DOHH2 (cell line): Measurements from ENCODE around the gene ELFN1.

ENCODE experiments used
- H3F3A ChIP-seq: fragments of 200-600 bp; sonication (generic), shearing (Covaris generic); 2 replicates; pipeline ENCODE4 v1.6.0; 2016; ENCODE audit warnings: antibody characterized with exemption, mild to moderate bottlenecking; ENCODE audit not compliant: control insufficient read depth, insufficient read depth
- H3K27ac ChIP-seq: fragments of 200-600 bp; sonication (generic); 2 replicates; pipeline ENCODE4 v1.5.1; 2014; ENCODE audit warnings: low read depth, mild to moderate bottlenecking, low read length, moderate library complexity
- H3K27me3 ChIP-seq: fragments of 200-600 bp; sonication (generic); 2 replicates; pipeline ENCODE4 v1.6.1; 2014; ENCODE audit warnings: mild to moderate bottlenecking, low read length, mixed read lengths; ENCODE audit not compliant: control insufficient read depth
- H3K36me3 ChIP-seq: fragments of 200-600 bp; sonication (generic); 2 replicates; pipeline ENCODE4 v1.6.1; 2014; ENCODE audit warnings: mild to moderate bottlenecking, low read length, moderate library complexity, mixed read lengths; ENCODE audit not compliant: control insufficient read depth
- H3K4me1 ChIP-seq: fragments of 200-600 bp; sonication (generic); 2 replicates; pipeline ENCODE4 v1.6.1; 2014; ENCODE audit warnings: mild to moderate bottlenecking, low read length, mixed read lengths; ENCODE audit not compliant: control insufficient read depth
- H3K4me2 ChIP-seq: fragments of 200-600 bp; sonication (generic); 2 replicates; pipeline ENCODE4 v1.6.0; 2014; ENCODE audit warnings: mild to moderate bottlenecking, low read length, moderate library complexity
- H3K4me3 ChIP-seq: fragments of 200-600 bp; sonication (generic); 2 replicates; pipeline ENCODE4 v1.5.1; 2014; ENCODE audit warnings: mild to moderate bottlenecking, low read length, mixed read lengths
- H3K79me2 ChIP-seq: fragments of 200-600 bp; sonication (generic); 2 replicates; pipeline ENCODE4 v1.6.1; 2014; ENCODE audit warnings: mild to moderate bottlenecking, low read length, mixed read lengths; ENCODE audit not compliant: control insufficient read depth
- H3K9me2 ChIP-seq: fragments of 200-600 bp; sonication (generic); replicated peaks from 2 replicates; pipeline ENCODE4 v1.6.1; 2014; ENCODE audit warnings: mild to moderate bottlenecking, low read length, mixed read lengths; ENCODE audit not compliant: control insufficient read depth
- H3K9me3 ChIP-seq: fragments of 200-600 bp; sonication (generic); 2 replicates; pipeline ENCODE4 v1.6.1; 2014; ENCODE audit warnings: antibody characterized with exemption, low read length, mixed read lengths; ENCODE audit not compliant: control insufficient read depth, insufficient read depth
- H4K20me1 ChIP-seq: fragments of 200-600 bp; sonication (generic); 2 replicates; pipeline ENCODE4 v1.6.0; 2014; ENCODE audit warnings: low read depth, mild to moderate bottlenecking, antibody characterized with exemption, low read length, moderate library complexity; ENCODE audit not compliant: control insufficient read depth, insufficient read depth
- EZH2phosphoT487 ChIP-seq: fragments of 200-600 bp; sonication (generic); IDR thresholded peaks from 2 replicates; pipeline ENCODE4 v1.6.1; 2017; ENCODE audit warnings: borderline replicate concordance, mild to moderate bottlenecking, antibody characterized with exemption, low read length, moderate library complexity, mixed read lengths
- TF ChIP-seq, protein P1 (sequence below): fragments of 200-600 bp; sonication (generic); IDR thresholded peaks from one replicate; pipeline ENCODE4 v1.5.1; 2014; ENCODE audit warnings: antibody characterized with exemption, mild to moderate bottlenecking, low read depth, low read length; ENCODE audit not compliant: poor library complexity, severe bottlenecking

ELFN1 gene

GRCh38 chr7:1654738-1655475 is 15.2 kb upstream of the ELFN1 start:
- H3K4me1 ChIP-seq: no peaks in the 10 kb centered on the region
- H3K4me3 ChIP-seq: no peak overlapping the region
- H3F3A ChIP-seq: no peaks in the 10 kb centered on the region
- H3K79me2 ChIP-seq: no peaks in the 10 kb centered on the region
- H3K36me3 ChIP-seq: no peaks in the 10 kb centered on the region
- H3K4me2 ChIP-seq: no peak overlapping the region
- no peaks in the 10 kb centered on the region for H3K9me3 ChIP-seq
- H3K27ac ChIP-seq: no peak overlapping the region
- H3K9me2 ChIP-seq: no peaks in the 10 kb centered on the region
- peaks cover 3% of the 10 kb centered on the region; the same call in 1 of the 2 replicates for H3K27me3 ChIP-seq
- no peaks in the 10 kb centered on the region for H4K20me1 ChIP-seq
- no peak for TF ChIP-seq EZH2phosphoT487
- TF ChIP-seq, protein P1, sequence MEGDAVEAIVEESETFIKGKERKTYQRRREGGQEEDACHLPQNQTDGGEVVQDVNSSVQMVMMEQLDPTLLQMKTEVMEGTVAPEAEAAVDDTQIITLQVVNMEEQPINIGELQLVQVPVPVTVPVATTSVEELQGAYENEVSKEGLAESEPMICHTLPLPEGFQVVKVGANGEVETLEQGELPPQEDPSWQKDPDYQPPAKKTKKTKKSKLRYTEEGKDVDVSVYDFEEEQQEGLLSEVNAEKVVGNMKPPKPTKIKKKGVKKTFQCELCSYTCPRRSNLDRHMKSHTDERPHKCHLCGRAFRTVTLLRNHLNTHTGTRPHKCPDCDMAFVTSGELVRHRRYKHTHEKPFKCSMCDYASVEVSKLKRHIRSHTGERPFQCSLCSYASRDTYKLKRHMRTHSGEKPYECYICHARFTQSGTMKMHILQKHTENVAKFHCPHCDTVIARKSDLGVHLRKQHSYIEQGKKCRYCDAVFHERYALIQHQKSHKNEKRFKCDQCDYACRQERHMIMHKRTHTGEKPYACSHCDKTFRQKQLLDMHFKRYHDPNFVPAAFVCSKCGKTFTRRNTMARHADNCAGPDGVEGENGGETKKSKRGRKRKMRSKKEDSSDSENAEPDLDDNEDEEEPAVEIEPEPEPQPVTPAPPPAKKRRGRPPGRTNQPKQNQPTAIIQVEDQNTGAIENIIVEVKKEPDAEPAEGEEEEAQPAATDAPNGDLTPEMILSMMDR: no peak

- H3K9me2 ChIP-seq: no peaks in the 10 kb centered on the region
- peaks cover 3% of the 10 kb centered on the region; the same call in 1 of the 2 replicates for H3F3A ChIP-seq
- H3K36me3 ChIP-seq: no peaks in the 10 kb centered on the region
- no peaks in the 10 kb centered on the region for H3K4me1 ChIP-seq
- H3K27ac ChIP-seq: no peak overlapping the region
- no peak overlapping the region for H3K4me3 ChIP-seq
- TF ChIP-seq, protein P1: no peak
- no peak for TF ChIP-seq EZH2phosphoT487
- no peaks in the 10 kb centered on the region for H3K79me2 ChIP-seq
- H3K27me3 ChIP-seq: peaks cover 25% of the 10 kb centered on the region
- H4K20me1 ChIP-seq: no peaks in the 10 kb centered on the region; the same call in 1 of the 2 replicates
- no peak overlapping the region for H3K4me2 ChIP-seq
- H3K9me3 ChIP-seq: no peaks in the 10 kb centered on the region
Observed at GRCh38 chr7:1659696-1660095, 10.4 kb upstream of the ELFN1 start.

- no peaks in the 10 kb centered on the region for H3K4me1 ChIP-seq
- no peak overlapping the region for H3K4me2 ChIP-seq
- H3K36me3 ChIP-seq: no peaks in the 10 kb centered on the region
- no peaks in the 10 kb centered on the region for H3K9me2 ChIP-seq
- no peaks in the 10 kb centered on the region for H3K9me3 ChIP-seq
- H3K27me3 ChIP-seq: peaks cover 37% of the 10 kb centered on the region
- TF ChIP-seq, protein P1: no peak
- no peak for TF ChIP-seq EZH2phosphoT487
- no peaks in the 10 kb centered on the region for H3K79me2 ChIP-seq
- H3K27ac ChIP-seq: no peak overlapping the region
- no peak overlapping the region for H3K4me3 ChIP-seq
- peaks cover 3% of the 10 kb centered on the region; the same call in 1 of the 2 replicates for H3F3A ChIP-seq
- H4K20me1 ChIP-seq: no peaks in the 10 kb centered on the region; the same call in 1 of the 2 replicates
Observed at GRCh38 chr7:1661461-1661860, 8.6 kb upstream of the ELFN1 start.
